Keratinocyte (primary cell): Measurements from ENCODE around the gene ADAT3. TPM values are rescaled to one million over a fixed set of nuclear protein-coding genes. Genes with fewer than 3 reads are reported as not detected.

Experiments used
- DNase-seq: peaks from one replicate; pipeline ENCODE4 v3.0.0-alpha.2; 2011; ENCODE audit warnings: low read depth, missing footprints, low spot score
- FAIRE-seq: peaks from 2 replicates; lab custom pipeline; 2011; peaks lifted over from hg19 to GRCh38; lab: Jason Lieb, UNC
- H2AFZ ChIP-seq: 2 replicates; pipeline ENCODE4 v1.6.0; 2012; ENCODE audit warnings: low read length, control low read depth, inconsistent platforms; ENCODE audit not compliant: control insufficient read depth
- H3K27ac ChIP-seq: 2 replicates; pipeline ENCODE4 v1.5.1; 2011; ENCODE audit warnings: low read length; ENCODE audit not compliant: control insufficient read depth, insufficient read depth
- H3K27me3 ChIP-seq: 3 replicates; pipeline ENCODE4 v1.6.0; 2011; ENCODE audit warnings: low read length; ENCODE audit not compliant: control insufficient read depth, insufficient read depth; ENCODE audit errors: extremely low read depth
- H3K36me3 ChIP-seq, 2 experiments: 2 replicates in 1 of 2; 3 replicates in 1 of 2; pipeline ENCODE4 v1.5.1; 2011; ENCODE audit warnings: low read length in 2 of 2, mild to moderate bottlenecking in 1 of 2; ENCODE audit not compliant: control insufficient read depth in 2 of 2, insufficient read depth in 2 of 2; ENCODE audit errors: extremely low read depth in 1 of 2
- H3K4me1 ChIP-seq: 3 replicates; pipeline ENCODE4 v1.5.1; 2011; ENCODE audit warnings: low read length; ENCODE audit not compliant: control insufficient read depth, insufficient read depth; ENCODE audit errors: extremely low read depth
- H3K4me2 ChIP-seq: 3 replicates; pipeline ENCODE4 v1.6.0; 2011; ENCODE audit warnings: low read depth, low read length; ENCODE audit not compliant: control insufficient read depth, insufficient read depth; ENCODE audit errors: extremely low read depth
- H3K4me3 ChIP-seq, 3 experiments: fragments of 200-600 bp in 1 of 3; sonication (generic) in 1 of 3; 2 replicates in 2 of 3; 3 replicates in 1 of 3; pipeline ENCODE4 v1.5.1; 2011 to 2016; ENCODE audit warnings: low read length in 3 of 3, mild to moderate bottlenecking in 3 of 3, control low read depth in 2 of 3, inconsistent platforms in 1 of 3, low read depth in 1 of 3, mixed read lengths in 1 of 3, mixed run types in 1 of 3, moderate library complexity in 1 of 3; ENCODE audit not compliant: control insufficient read depth in 2 of 3, insufficient read depth in 2 of 3; ENCODE audit errors: extremely low read depth in 1 of 3
- H3K79me2 ChIP-seq: 2 replicates; pipeline ENCODE4 v1.6.0; 2012; ENCODE audit warnings: low read length; ENCODE audit not compliant: control insufficient read depth, insufficient read depth
- H3K9ac ChIP-seq: 3 replicates; pipeline ENCODE4 v1.6.0; 2011; ENCODE audit warnings: low read length; ENCODE audit not compliant: control insufficient read depth, insufficient read depth; ENCODE audit errors: extremely low read depth
- H3K9me1 ChIP-seq: 3 replicates; pipeline ENCODE4 v1.6.0; 2011; ENCODE audit warnings: low read length; ENCODE audit not compliant: control insufficient read depth, insufficient read depth; ENCODE audit errors: extremely low read depth
- H3K9me3 ChIP-seq: 2 replicates; pipeline ENCODE4 v1.5.1; 2012; ENCODE audit warnings: low read depth, low read length; ENCODE audit not compliant: control insufficient read depth
- H4K20me1 ChIP-seq: 3 replicates; pipeline ENCODE4 v1.6.0; 2011; ENCODE audit warnings: low read length; ENCODE audit not compliant: control insufficient read depth, insufficient read depth; ENCODE audit errors: extremely low read depth
- EZH2 ChIP-seq: IDR thresholded peaks from one replicate; pipeline ENCODE4 v1.6.1; 2012; ENCODE audit warnings: inconsistent platforms, mild to moderate bottlenecking, low read length, moderate library complexity
- dilution Hi-C: fragments of 300-500 bp; cut with MboI; formaldehyde crosslinking; loops from one replicate; pipeline ENCODE4 v1.7.0; 2020; ENCODE audit warnings: low sequenced_read_pairs; ENCODE audit not compliant: extremely low pct_ligation_motif_present
- polyA plus RNA-seq, 5 experiments: library from polyadenylated mRNA; depleted of rRNA in 3 of 5; stranded (reverse) in 3 of 5; stranded (forward) in 1 of 5; unstranded in 1 of 5; fragments of >200 nt; gene quantifications; 1 replicate in 1 of 5; 2 replicates in 3 of 5; 3 replicates in 1 of 5; pipeline versions ENCODE4 v1.2.1 to v1.2.3, GENCODE V29; 2011 to 2012; ENCODE audit warnings: missing spikeins in 2 of 5, low read depth in 1 of 5, low replicate concordance in 1 of 5
- TF ChIP-seq, protein P1 (sequence below), 3 experiments: IDR thresholded peaks in 1 of 3; conservative IDR thresholded peaks in 1 of 3; optimal IDR thresholded peaks in 1 of 3; 2 replicates in 2 of 3; 3 replicates in 1 of 3; pipeline versions ENCODE3 to v1.5.1; 2011; ENCODE audit warnings: low read length in 3 of 3, mild to moderate bottlenecking in 3 of 3, moderate library complexity in 2 of 3, control low read depth in 1 of 3, inconsistent platforms in 1 of 3; ENCODE audit not compliant: insufficient read depth in 2 of 3; ENCODE audit errors: extremely low read depth in 1 of 3

ADAT3 gene
- polyA plus RNA-seq, 1 donor (not counting 4 experiments of a cell fraction or from before 2014, with no cell fraction given), result 0.55 TPM

DNA sequence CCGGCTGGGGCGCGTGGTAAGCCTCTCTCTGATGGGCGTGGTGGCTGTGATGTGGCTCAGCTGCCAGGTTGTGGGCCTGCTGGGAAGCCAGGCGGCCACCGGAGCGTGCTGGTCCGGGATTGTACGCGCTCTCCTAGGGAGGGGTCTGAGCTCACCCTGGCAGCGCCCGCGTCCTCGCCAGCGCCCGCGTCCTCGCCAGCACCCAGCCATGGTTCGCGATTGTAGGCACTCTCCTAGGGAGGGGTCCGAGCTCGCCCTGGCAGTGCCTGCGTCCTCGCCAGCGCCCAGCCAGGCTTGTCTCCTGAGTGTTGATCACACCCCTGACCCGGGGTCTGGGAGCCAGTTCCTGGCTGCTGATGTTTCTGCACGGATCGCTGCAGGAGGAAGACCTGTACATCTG lies 13.8 kb downstream of the ADAT3 start:
- no peaks in the 10 kb centered on the region for H3K9me1 ChIP-seq
- FAIRE-seq, result no peak
- H3K9ac ChIP-seq, result no peak overlapping the region
- no peaks in the 10 kb centered on the region for H3K9me3 ChIP-seq
- H3K27ac ChIP-seq, result no peak overlapping the region
- TF ChIP-seq EZH2, result no peak
- TF ChIP-seq, protein P1, sequence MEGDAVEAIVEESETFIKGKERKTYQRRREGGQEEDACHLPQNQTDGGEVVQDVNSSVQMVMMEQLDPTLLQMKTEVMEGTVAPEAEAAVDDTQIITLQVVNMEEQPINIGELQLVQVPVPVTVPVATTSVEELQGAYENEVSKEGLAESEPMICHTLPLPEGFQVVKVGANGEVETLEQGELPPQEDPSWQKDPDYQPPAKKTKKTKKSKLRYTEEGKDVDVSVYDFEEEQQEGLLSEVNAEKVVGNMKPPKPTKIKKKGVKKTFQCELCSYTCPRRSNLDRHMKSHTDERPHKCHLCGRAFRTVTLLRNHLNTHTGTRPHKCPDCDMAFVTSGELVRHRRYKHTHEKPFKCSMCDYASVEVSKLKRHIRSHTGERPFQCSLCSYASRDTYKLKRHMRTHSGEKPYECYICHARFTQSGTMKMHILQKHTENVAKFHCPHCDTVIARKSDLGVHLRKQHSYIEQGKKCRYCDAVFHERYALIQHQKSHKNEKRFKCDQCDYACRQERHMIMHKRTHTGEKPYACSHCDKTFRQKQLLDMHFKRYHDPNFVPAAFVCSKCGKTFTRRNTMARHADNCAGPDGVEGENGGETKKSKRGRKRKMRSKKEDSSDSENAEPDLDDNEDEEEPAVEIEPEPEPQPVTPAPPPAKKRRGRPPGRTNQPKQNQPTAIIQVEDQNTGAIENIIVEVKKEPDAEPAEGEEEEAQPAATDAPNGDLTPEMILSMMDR (optimal IDR thresholded peaks at IDR 0.05 in 1 of 3, IDR thresholded peaks at IDR 0.05 in 1 of 3, conservative IDR thresholded peaks at IDR 0.05 in 1 of 3; ENCODE audit: extremely low read depth in 1 of 3, insufficient read depth in 2 of 3, low read length in 3 of 3), result no peak
- H4K20me1 ChIP-seq, result peaks cover 1% of the 10 kb centered on the region
- H3K36me3 ChIP-seq, result peaks cover 22 to 30% of the 10 kb centered on the region in 2 experiments
- no peak overlapping the region for H2AFZ ChIP-seq
- dilution Hi-C loops, result no loop called here
- no peak for DNase-seq
- H3K4me2 ChIP-seq, result no peak overlapping the region
- H3K4me3 ChIP-seq, result no peak overlapping the region
- H3K27me3 ChIP-seq, result no peaks in the 10 kb centered on the region
- H3K4me1 ChIP-seq, result peaks cover 6% of the 10 kb centered on the region
- H3K79me2 ChIP-seq, result peaks cover 2% of the 10 kb centered on the region

DNA sequence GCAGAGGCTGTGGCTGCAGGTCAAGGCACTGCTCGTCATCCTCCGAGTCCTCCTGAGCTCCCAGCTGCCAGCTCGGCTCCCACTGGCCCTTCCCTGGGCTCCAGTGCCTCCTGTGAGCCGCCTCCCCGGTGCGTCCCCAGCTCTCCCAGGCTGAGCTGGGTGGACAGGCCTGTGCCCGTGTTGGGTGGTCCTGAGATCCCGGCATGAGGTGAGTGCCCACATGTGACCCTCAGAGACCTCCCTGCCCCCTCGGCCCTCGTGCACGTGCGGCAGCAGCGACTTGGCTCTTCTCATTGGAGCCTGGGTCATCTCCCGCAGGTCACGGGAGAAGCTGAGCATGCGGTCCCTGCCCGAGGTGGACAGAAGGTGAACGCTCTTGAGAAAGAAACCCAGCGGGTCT lies 15.4 kb downstream of the ADAT3 start:
- Histone ChIP-seq H3K79me2 (no peaks in the 10 kb centered on the region), H4K20me1 (no peaks in the 10 kb centered on the region), H2AFZ (no peak overlapping the region), H3K36me3 (peaks cover 22 to 30% of the 10 kb centered on the region in 2 experiments), H3K9me1 (no peaks in the 10 kb centered on the region), H3K4me1 (no peaks in the 10 kb centered on the region), H3K9ac (no peak overlapping the region), H3K27ac (no peak overlapping the region), H3K4me3 (no peak overlapping the region), H3K27me3 (no peaks in the 10 kb centered on the region), H3K4me2 (no peak overlapping the region), H3K9me3 (no peaks in the 10 kb centered on the region)
- FAIRE-seq (no peak), DNase-seq (no peak)
- dilution Hi-C loops, result no loop called here
- TF ChIP-seq, protein P1 (optimal IDR thresholded peaks at IDR 0.05 in 1 of 3, IDR thresholded peaks at IDR 0.05 in 1 of 3, conservative IDR thresholded peaks at IDR 0.05 in 1 of 3; ENCODE audit: extremely low read depth in 1 of 3, insufficient read depth in 2 of 3, low read length in 3 of 3), result no peak
- no peak for TF ChIP-seq EZH2
